ENCODE data around the gene SLC35D1.

GRCh38 chr1:67094191-67094590 lies 40.2 kb upstream of the SLC35D1 start:
- TF ChIP-seq YY1 (IDR thresholded peaks at IDR 0.05; ENCODE audit: insufficient read depth, insufficient read length) = no peak
- no peak for TF ChIP-seq ZNF274 (IDR thresholded peaks at IDR 0.05; ENCODE audit: low read depth, low read length)
- TF ChIP-seq SUZ12 (IDR thresholded peaks at IDR 0.05; ENCODE audit: extremely low read depth, insufficient read depth, insufficient read length) = no peak
